ENCODE data around the gene TPRX2. TPM values are rescaled to one million over a fixed set of nuclear protein-coding genes. Genes with fewer than 3 reads are reported as not detected.

The TPRX2 gene
- total RNA-seq, 1 experiment from 2014 or later: not detected

DNA sequence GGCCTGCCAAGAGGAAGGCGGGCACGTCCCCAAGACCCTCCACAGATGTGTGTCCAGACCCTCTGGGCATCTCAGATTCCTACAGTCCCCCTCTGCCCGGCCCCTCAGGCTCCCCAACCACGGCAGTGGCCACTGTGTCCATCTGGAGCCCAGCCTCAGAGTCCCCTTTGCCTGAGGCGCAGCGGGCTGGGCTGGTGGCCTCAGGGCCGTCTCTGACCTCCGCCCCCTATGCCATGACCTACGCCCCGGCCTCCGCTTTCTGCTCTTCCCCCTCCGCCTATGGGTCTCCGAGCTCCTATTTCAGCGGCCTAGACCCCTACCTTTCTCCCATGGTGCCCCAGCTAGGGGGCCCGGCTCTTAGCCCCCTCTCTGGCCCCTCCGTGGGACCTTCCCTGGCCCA, 19.6 kb upstream of the TPRX2 start:
- no peak for DNase-seq
- no TSS peak for BruUV-seq (replicated peaks)
- TF ChIP-seq, protein P1, sequence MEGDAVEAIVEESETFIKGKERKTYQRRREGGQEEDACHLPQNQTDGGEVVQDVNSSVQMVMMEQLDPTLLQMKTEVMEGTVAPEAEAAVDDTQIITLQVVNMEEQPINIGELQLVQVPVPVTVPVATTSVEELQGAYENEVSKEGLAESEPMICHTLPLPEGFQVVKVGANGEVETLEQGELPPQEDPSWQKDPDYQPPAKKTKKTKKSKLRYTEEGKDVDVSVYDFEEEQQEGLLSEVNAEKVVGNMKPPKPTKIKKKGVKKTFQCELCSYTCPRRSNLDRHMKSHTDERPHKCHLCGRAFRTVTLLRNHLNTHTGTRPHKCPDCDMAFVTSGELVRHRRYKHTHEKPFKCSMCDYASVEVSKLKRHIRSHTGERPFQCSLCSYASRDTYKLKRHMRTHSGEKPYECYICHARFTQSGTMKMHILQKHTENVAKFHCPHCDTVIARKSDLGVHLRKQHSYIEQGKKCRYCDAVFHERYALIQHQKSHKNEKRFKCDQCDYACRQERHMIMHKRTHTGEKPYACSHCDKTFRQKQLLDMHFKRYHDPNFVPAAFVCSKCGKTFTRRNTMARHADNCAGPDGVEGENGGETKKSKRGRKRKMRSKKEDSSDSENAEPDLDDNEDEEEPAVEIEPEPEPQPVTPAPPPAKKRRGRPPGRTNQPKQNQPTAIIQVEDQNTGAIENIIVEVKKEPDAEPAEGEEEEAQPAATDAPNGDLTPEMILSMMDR (conservative IDR thresholded peaks at IDR 0.05): no peak
- no peak for TF ChIP-seq EZH2 (IDR thresholded peaks at IDR 0.05; ENCODE audit: low read depth)
- H3K27ac ChIP-seq: no peak overlapping the region
- H3K36me3 ChIP-seq (ENCODE audit: low read depth): no peaks in the 10 kb centered on the region
- intact Hi-C loops (cut with micrococcal nuclease; ENCODE audit: unreplicated experiment): no loop called here
- no peaks in the 10 kb centered on the region for H4K20me1 ChIP-seq (ENCODE audit: insufficient read depth)
- no peaks in the 10 kb centered on the region for H3K4me1 ChIP-seq (replicated peaks; ENCODE audit: insufficient read depth)
- H3F3A ChIP-seq (ENCODE audit: insufficient read depth, low read depth): peaks cover 14% of the 10 kb centered on the region; the same call in 1 of the 2 replicates
- H3K27me3 ChIP-seq (ENCODE audit: insufficient read depth, low read depth): peaks cover 49% of the 10 kb centered on the region
- no peak overlapping the region for H2AFZ ChIP-seq
- no peaks in the 10 kb centered on the region for H3K9me2 ChIP-seq (ENCODE audit: insufficient read depth)
- H3K79me2 ChIP-seq (ENCODE audit: low read depth): no peaks in the 10 kb centered on the region
- ChIA-PET POLR2A (ENCODE audit: unreplicated experiment) (no interaction called here), CTCF (no interaction called here)
- peaks cover 11% of the 10 kb centered on the region for H3K9me3 ChIP-seq (ENCODE audit: insufficient read depth, low read depth)
- H3K4me3 ChIP-seq: no peak overlapping the region
- no peak overlapping the region for H3K4me2 ChIP-seq

DNA sequence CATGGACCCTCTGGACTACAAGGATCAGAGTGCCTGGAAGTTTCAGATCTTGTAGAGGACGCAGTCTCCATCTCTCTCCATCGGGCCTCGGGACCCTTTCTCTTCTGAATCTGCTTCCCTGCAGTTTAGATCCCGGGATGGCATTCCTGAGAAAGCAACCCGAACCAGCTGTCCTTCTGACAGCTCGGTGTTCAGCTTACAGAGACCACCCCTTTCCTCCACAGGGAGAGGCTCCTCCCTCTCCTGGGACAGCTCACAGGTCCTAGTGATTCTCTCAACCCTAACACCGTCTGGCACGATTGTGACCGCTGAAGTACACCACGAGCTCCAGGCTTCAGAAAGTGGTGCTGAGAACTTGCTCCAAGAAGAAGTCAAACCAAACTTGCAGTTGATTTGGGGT, 19.1 kb upstream of the TPRX2 start:
- peaks cover 49% of the 10 kb centered on the region for H3K27me3 ChIP-seq (ENCODE audit: insufficient read depth, low read depth)
- CTCF ChIA-PET: no interaction called here
- no peak overlapping the region for H3K4me2 ChIP-seq
- H3K4me3 ChIP-seq: no peak overlapping the region
- TF ChIP-seq, protein P1 (conservative IDR thresholded peaks at IDR 0.05): no peak
- no peak for TF ChIP-seq EZH2 (IDR thresholded peaks at IDR 0.05; ENCODE audit: low read depth)
- H3F3A ChIP-seq (ENCODE audit: insufficient read depth, low read depth): peaks cover 14% of the 10 kb centered on the region; the same call in 1 of the 2 replicates
- H3K9me2 ChIP-seq (ENCODE audit: insufficient read depth): no peaks in the 10 kb centered on the region
- DNase-seq: no peak
- intact Hi-C loops (cut with micrococcal nuclease; ENCODE audit: unreplicated experiment): no loop called here
- H3K9me3 ChIP-seq (ENCODE audit: insufficient read depth, low read depth): peaks cover 11% of the 10 kb centered on the region
- POLR2A ChIA-PET (ENCODE audit: unreplicated experiment): no interaction called here
- H3K4me1 ChIP-seq (replicated peaks; ENCODE audit: insufficient read depth): no peaks in the 10 kb centered on the region
- H3K79me2 ChIP-seq (ENCODE audit: low read depth): no peaks in the 10 kb centered on the region
- 0 out of 2 replicates have a peak overlapping the region, but pooled peaks have one; percentile 21 for H2AFZ ChIP-seq
- H3K27ac ChIP-seq: no peak overlapping the region
- no peaks in the 10 kb centered on the region for H4K20me1 ChIP-seq (ENCODE audit: insufficient read depth)
- H3K36me3 ChIP-seq (ENCODE audit: low read depth): no peaks in the 10 kb centered on the region
- no TSS peak for BruUV-seq (replicated peaks)

GRCh38 chr19:47842941-47843340, 16.1 kb upstream of the TPRX2 start:
- H3K27ac ChIP-seq: no peak overlapping the region
- CTCF ChIA-PET: no interaction called here
- H3K27me3 ChIP-seq (ENCODE audit: insufficient read depth, low read depth): peaks cover 44% of the 10 kb centered on the region
- peaks cover 9% of the 10 kb centered on the region; the same call in 1 of the 2 replicates for H3F3A ChIP-seq (ENCODE audit: insufficient read depth, low read depth)
- H3K4me2 ChIP-seq: no peak overlapping the region
- TF ChIP-seq, protein P1 (conservative IDR thresholded peaks at IDR 0.05): no peak
- TF ChIP-seq EZH2 (IDR thresholded peaks at IDR 0.05; ENCODE audit: low read depth): no peak
- no peaks in the 10 kb centered on the region for H3K4me1 ChIP-seq (replicated peaks; ENCODE audit: insufficient read depth)
- DNase-seq: no peak
- no peak overlapping the region for H3K4me3 ChIP-seq
- POLR2A ChIA-PET (ENCODE audit: unreplicated experiment): no interaction called here
- H4K20me1 ChIP-seq (ENCODE audit: insufficient read depth): no peaks in the 10 kb centered on the region
- H3K79me2 ChIP-seq (ENCODE audit: low read depth): no peaks in the 10 kb centered on the region
- BruUV-seq (replicated peaks): no TSS peak
- no peak overlapping the region for H2AFZ ChIP-seq
- intact Hi-C loops (cut with micrococcal nuclease; ENCODE audit: unreplicated experiment): no loop called here
- no peaks in the 10 kb centered on the region for H3K9me2 ChIP-seq (ENCODE audit: insufficient read depth)
- no peaks in the 10 kb centered on the region for H3K36me3 ChIP-seq (ENCODE audit: low read depth)
- H3K9me3 ChIP-seq (ENCODE audit: insufficient read depth, low read depth): peaks cover 9% of the 10 kb centered on the region

Data from PC-9 (cell line).